ENCODE data around the gene GP1BB. TPM values are rescaled to one million over a fixed set of nuclear protein-coding genes. Genes with fewer than 3 reads are reported as not detected.

The GP1BB gene
- total and polyA plus RNA-seq, 10 of the 15 experiments (the other 5 are each of a cell fraction or from before 2014, with no cell fraction given): 0.05 to 0.28 (median 0.28) TPM; not detected in 7

GRCh38 chr22:19734837-19735382, 11.6 kb downstream of the GP1BB start:
- no peak overlapping the region for H3K4me2 ChIP-seq (ENCODE audit: control insufficient read depth, insufficient read depth)
- H3K79me2 ChIP-seq (ENCODE audit: control insufficient read depth, insufficient read depth, low read length): no peaks in the 10 kb centered on the region
- H2AFZ ChIP-seq (ENCODE audit: control insufficient read depth, low read depth, low read length): no peak overlapping the region
- no peak for ATAC-seq
- in situ Hi-C loops (cut with MboI) (loop anchor here (5.0 kb wide), 1 partner anchor 182 kb away; no protein-coding TSS in a partner anchor), intact Hi-C loops (cut with micrococcal nuclease; ENCODE audit: unreplicated experiment) (no loop called here)
- SMC1A ChIA-PET (ENCODE audit: uncharacterized antibody, unreplicated experiment): no interaction called here
- no peak for DNase-seq (ENCODE audit: low read depth, low spot score)
- H3K9ac ChIP-seq (ENCODE audit: control insufficient read depth, insufficient read depth, low read length): no peak overlapping the region
- no peak for FAIRE-seq
- H3K27ac ChIP-seq (ENCODE audit: control insufficient read depth, insufficient read depth): no peak overlapping the region
- H4K20me1 ChIP-seq (ENCODE audit: control insufficient read depth, insufficient read depth): no peaks in the 10 kb centered on the region; the same call in 1 of the 2 replicates
- TF ChIP-seq CBFB (IDR thresholded peaks at IDR 0.05; ENCODE audit: low read depth): no peak
- no peak for TF ChIP-seq ZNF24 (IDR thresholded peaks at IDR 0.05)
- TF ChIP-seq IRF5 (IDR thresholded peaks at IDR 0.05; ENCODE audit: borderline replicate concordance): no peak
- no peak for TF ChIP-seq DPF2 (IDR thresholded peaks at IDR 0.05)
- TF ChIP-seq ZBED1 (IDR thresholded peaks at IDR 0.05; ENCODE audit: borderline replicate concordance): no peak
- TF ChIP-seq PML (IDR thresholded peaks at IDR 0.05; ENCODE audit: low read length): no peak
- no peak for TF ChIP-seq HDAC6 (IDR thresholded peaks at IDR 0.05; ENCODE audit: unreplicated experiment)
- no peak for TF ChIP-seq SRF (IDR thresholded peaks at IDR 0.05; ENCODE audit: low read depth in 2 of 2, low read length in 2 of 2)
- no peak for TF ChIP-seq RBBP5 (conservative IDR thresholded peaks at IDR 0.05)
- TF ChIP-seq NFYB (IDR thresholded peaks at IDR 0.05; ENCODE audit: insufficient read depth, low read depth, low read length): no peak
- no peak for TF ChIP-seq STAT1 (conservative IDR thresholded peaks at IDR 0.05)
- no peak for TF ChIP-seq SMAD1 (IDR thresholded peaks at IDR 0.05; ENCODE audit: low read depth, partially characterized antibody)
- RAD21 ChIA-PET (ENCODE audit: unreplicated experiment): interaction anchor here (1.1 kb wide), 1 partner anchor 175 kb away, joined by 3 read pairs; no protein-coding TSS in a partner anchor
- 10% methylated on average over 5 of the region's 5 CpGs for WGBS (ENCODE audit: insufficient coverage, insufficient replicate concordance, low lambda C conversion rate, missing lambda C conversion rate)
- CTCF ChIA-PET: no interaction called here
- H3K4me1 ChIP-seq (ENCODE audit: control insufficient read depth, insufficient read depth, low read length): no peaks in the 10 kb centered on the region
- POLR2A ChIA-PET: no interaction called here
- no peaks in the 10 kb centered on the region for H3K36me3 ChIP-seq (ENCODE audit: control insufficient read depth in 2 of 2, insufficient read depth in 2 of 2, low read length in 1 of 2)
- no peak overlapping the region for H3K4me3 ChIP-seq
- H3K9me3 ChIP-seq (replicated peaks; ENCODE audit: control insufficient read depth, insufficient read depth, low read length): no peaks in the 10 kb centered on the region
- no peaks in the 10 kb centered on the region for H3K27me3 ChIP-seq (replicated peaks in 1 of 2; ENCODE audit: control insufficient read depth in 2 of 2, insufficient read depth in 2 of 2, low read length in 1 of 2)
- BruUV-seq (replicated peaks): no TSS peak
